Stimulated activated CD4-positive, alpha-beta T cell treated with anti-CD3 and anti-CD28 coated beads, Interleukin-15, amount 100 ng/mL, for 1 hour (primary cell): ENCODE results near the gene ZNF41.
"Not testable (repeated sequence)": the region's sequence is repeated elsewhere in the genome, so short reads cannot be mapped to it uniquely, and the experiment has no call there.

Experiments used
- DNase-seq, 2 donors: peaks; one replicate each; pipeline ENCODE4 v3.0.0-alpha.2; 2020; ENCODE audit warnings: low read depth in 1 of 2, low spot score in 1 of 2

Gene ZNF41

GRCh38 chrX:47482512-47483305 is at the start of gene ZNF41:
ZNF41 (minus strand) TSS chrX:47483222; CDS start chrX:47467481, 15,741 bp downstream.
- peak; percentile 49 to 63 for DNase-seq

GRCh38 chrX:47530049-47530448 is 47.0 kb upstream of the ZNF41 start:
- no peak for DNase-seq

GRCh38 chrX:47529548-47529947 is 46.5 kb upstream of the ZNF41 start:
- no peak for DNase-seq

- no peak for DNase-seq
These were observed 40.7 kb upstream of the ZNF41 start for GRCh38 chrX:47523713-47524166.

- DNase-seq: peak; percentile 52 to 71
These were observed 40.3 kb upstream of the ZNF41 start for GRCh38 chrX:47523297-47523696.

- no peak for DNase-seq
These were observed 35.1 kb upstream of the ZNF41 start for GRCh38 chrX:47518144-47518543.

- DNase-seq: no peak
These were observed 33.1 kb upstream of the ZNF41 start for GRCh38 chrX:47515941-47516665.

- DNase-seq: no peak
These were observed 31.7 kb upstream of the ZNF41 start for GRCh38 chrX:47514533-47515235.

- DNase-seq: peak in 1 of 2 donors; percentile 1
These were observed 30.3 kb upstream of the ZNF41 start for GRCh38 chrX:47513034-47513965.

- not testable (repeated sequence) for DNase-seq
These were observed 29.4 kb upstream of the ZNF41 start for GRCh38 chrX:47512383-47512782.

GRCh38 chrX:47507153-47507867 is 24.3 kb upstream of the ZNF41 start:
- no peak for DNase-seq

GRCh38 chrX:47503151-47503550 is 20.1 kb upstream of the ZNF41 start:
- DNase-seq: no peak

GRCh38 chrX:47502316-47503125 is 19.5 kb upstream of the ZNF41 start:
- no peak for DNase-seq

GRCh38 chrX:47501226-47502074 is 18.4 kb upstream of the ZNF41 start:
- DNase-seq: no peak

- no peak for DNase-seq
These were observed 17.5 kb upstream of the ZNF41 start for GRCh38 chrX:47500554-47500953.

GRCh38 chrX:47499293-47499692 is 16.3 kb upstream of the ZNF41 start:
- DNase-seq: no peak

GRCh38 chrX:47498411-47498810 is 15.4 kb upstream of the ZNF41 start:
- DNase-seq: no peak

- no peak for DNase-seq
These were observed 14.4 kb upstream of the ZNF41 start for GRCh38 chrX:47497271-47497888.
